HL-60 (cell line): Measurements from ENCODE around the gene POLR3C.

Source experiments
- CTCF ChIP-seq: IDR thresholded peaks from one replicate; pipeline ENCODE4 v1.5.1; 2011; ENCODE audit warnings: low read length, control low read depth, inconsistent platforms; ENCODE audit not compliant: insufficient read depth
- GABPA ChIP-seq: IDR thresholded peaks from 2 replicates; pipeline ENCODE4 v1.6.1; 2012; ENCODE audit warnings: low read depth
- POLR2AphosphoS5 ChIP-seq: IDR thresholded peaks from 2 replicates; pipeline ENCODE4 v1.6.1; 2012; ENCODE audit warnings: low read depth
- REST ChIP-seq: IDR thresholded peaks from 2 replicates; pipeline ENCODE4 v1.6.1; 2012; ENCODE audit warnings: low read depth; ENCODE audit not compliant: insufficient replicate concordance

- no peak for TF ChIP-seq CTCF
- TF ChIP-seq REST = no peak
- no peak for TF ChIP-seq GABPA
- TF ChIP-seq POLR2AphosphoS5 = no peak
Observed at GRCh38 chr1:145884675-145885074, 60.7 kb downstream of the POLR3C start.
